B cell (primary cell): ENCODE results near the gene NOS1AP. TPM values are rescaled to one million over a fixed set of nuclear protein-coding genes. Genes with fewer than 3 reads are reported as not detected.
A peak's percentile ranks its signal among the peaks of the same experiment; 100 is the strongest.

Experiments used
- ATAC-seq: fragments of 200-7000 bp; cut with Tn5 transposase; one replicate; pipeline ENCODE4 v1.10.0; 2021; ENCODE audit warnings: low read depth, mild to moderate bottlenecking, moderate number of reproducible peaks, moderate library complexity
- CTCF ChIA-PET: fragments of 350-600 bp; sonication (Branson Sonifier 250); formaldehyde crosslinking; loops from one replicate; lab custom pipeline; 2021; ENCODE audit warnings: antibody characterized with exemption, inconsistent platforms; lab: Charles Lee
- POLR2A ChIA-PET: fragments of 350-600 bp; sonication (Branson Sonifier 250); formaldehyde crosslinking; loops from one replicate; lab custom pipeline; 2021; ENCODE audit warnings: antibody characterized with exemption; lab: Charles Lee
- DNase-seq: peaks from one replicate; pipeline ENCODE4 v3.0.0; 2013
- H2AFZ ChIP-seq: 2 replicates; pipeline ENCODE4 v1.6.1; 2012; ENCODE audit warnings: mild to moderate bottlenecking, low read depth, low read length; ENCODE audit not compliant: insufficient read depth, poor library complexity, severe bottlenecking
- H3K27ac ChIP-seq, 2 donors: 1 replicate in 1 of 2; 2 replicates in 1 of 2; pipeline ENCODE4 v1.5.1; 2012 to 2013; ENCODE audit warnings: low read length in 2 of 2, mild to moderate bottlenecking in 2 of 2, moderate library complexity in 1 of 2
- H3K27me3 ChIP-seq, 4 experiments: fragments of 200-600 bp in 1 of 4; sonication (generic) in 1 of 4; replicated peaks in 1 of 4; 1 replicate in 2 of 4; 2 replicates in 2 of 4; pipeline versions ENCODE4 v1.6.1 to v1.7.0; 2013 to 2016; ENCODE audit warnings: low read length in 3 of 4, mild to moderate bottlenecking in 2 of 4, mixed read lengths in 1 of 4, moderate library complexity in 1 of 4; ENCODE audit not compliant: insufficient read depth in 4 of 4, control insufficient read depth in 3 of 4; ENCODE audit errors: control extremely low read depth in 1 of 4
- H3K36me3 ChIP-seq, 2 experiments: replicated peaks in 1 of 2; 1 replicate in 1 of 2; 2 replicates in 1 of 2; pipeline versions ENCODE4 v1.6.1 to v1.7.1; 2013; ENCODE audit warnings: low read length in 1 of 2; ENCODE audit not compliant: insufficient read depth in 2 of 2, control insufficient read depth in 1 of 2; ENCODE audit errors: control extremely low read depth in 1 of 2, extremely low read depth in 1 of 2
- H3K4me1 ChIP-seq, 2 donors: fragments of 200-600 bp in 1 of 2; sonication (generic) in 1 of 2; 1 replicate in 1 of 2; 2 replicates in 1 of 2; pipeline versions ENCODE4 v1.5.1 to v1.6.1; 2013 to 2017; ENCODE audit warnings: low read length in 2 of 2; ENCODE audit not compliant: control insufficient read depth in 2 of 2, insufficient read depth in 2 of 2
- H3K4me2 ChIP-seq: replicated peaks from 2 replicates; pipeline ENCODE3; 2012; ENCODE audit warnings: mild to moderate bottlenecking, low read depth, low read length; ENCODE audit not compliant: poor library complexity, severe bottlenecking
- H3K4me3 ChIP-seq, 5 experiments: fragments of 200-600 bp in 1 of 5; sonication (generic) in 1 of 5; 1 replicate in 3 of 5; 2 replicates in 2 of 5; pipeline versions ENCODE4 v1.5.1 to v1.7.0; 2011 to 2016; ENCODE audit warnings: low read length in 4 of 5, mild to moderate bottlenecking in 4 of 5, low read depth in 2 of 5, control low read depth in 1 of 5, moderate library complexity in 1 of 5; ENCODE audit not compliant: insufficient read depth in 1 of 5; ENCODE audit errors: control extremely low read depth in 1 of 5, extremely low read depth in 1 of 5
- H3K79me2 ChIP-seq: fragments of 200-600 bp; sonication (generic); one replicate; pipeline ENCODE4 v1.6.0; 2016; ENCODE audit warnings: low read length; ENCODE audit not compliant: control insufficient read depth, insufficient read depth
- H3K9ac ChIP-seq: fragments of 200-600 bp; sonication (generic); 2 replicates; pipeline ENCODE4 v1.6.1; 2017; ENCODE audit warnings: mild to moderate bottlenecking, low read length, moderate library complexity
- H3K9me3 ChIP-seq, 3 donors: one replicate each; pipeline versions ENCODE4 v1.6.1 to v1.7.1; 2013; ENCODE audit warnings: low read length in 2 of 3; ENCODE audit not compliant: control insufficient read depth in 2 of 3, insufficient read depth in 1 of 3; ENCODE audit errors: control extremely low read depth in 1 of 3
- H4K20me1 ChIP-seq: 2 replicates; pipeline ENCODE4 v1.6.0; 2012; ENCODE audit warnings: mild to moderate bottlenecking, low read length; ENCODE audit not compliant: insufficient read depth, control insufficient read depth, poor library complexity, severe bottlenecking
- H3K27ac Mint-ChIP-seq: one replicate; pipeline ENCODE4 v1.8.0; 2021; ENCODE audit warnings: mixed read lengths
- H3K27me3 Mint-ChIP-seq: one replicate; pipeline ENCODE4 v1.8.0; 2021; ENCODE audit warnings: mixed read lengths
- H3K4me1 Mint-ChIP-seq: one replicate; pipeline ENCODE4 v1.8.0; 2021; ENCODE audit warnings: mixed read lengths
- H3K4me3 Mint-ChIP-seq: one replicate; pipeline ENCODE4 v1.8.0; 2021; ENCODE audit warnings: mixed read lengths
- H3K9me3 Mint-ChIP-seq: one replicate; pipeline ENCODE4 v1.8.0; 2022; ENCODE audit warnings: mixed read lengths; ENCODE audit not compliant: insufficient read depth
- CTCF ChIP-seq: fragments of 200-600 bp; IDR thresholded peaks from one replicate; pipeline ENCODE4 v1.8.0; 2022; ENCODE audit warnings: antibody characterized with exemption, mild to moderate bottlenecking
- EZH2 ChIP-seq: IDR thresholded peaks from 2 replicates; pipeline ENCODE4 v1.6.1; 2012; ENCODE audit warnings: borderline replicate concordance, low read depth, mild to moderate bottlenecking, moderate library complexity, low read length; ENCODE audit not compliant: insufficient read depth, poor library complexity, severe bottlenecking
- WGBS: methylation state at CpG from one replicate; pipeline ENCODE4 v1.1.5; 2013; ENCODE audit warnings: missing lambda C conversion rate; ENCODE audit not compliant: insufficient coverage; 5-methylcytosine and 5-hydroxymethylcytosine counted together
- intact Hi-C: fragments of 100-400 bp; cut with micrococcal nuclease; formaldehyde crosslinking; loops from one replicate; pipeline ENCODE4 v1.10.0; 2022
- polyA plus RNA-seq: library from polyadenylated mRNA; depleted of rRNA; stranded (reverse); fragments of >200 nt; gene quantifications from 2 replicates; pipeline ENCODE4 v1.2.3, GENCODE V29; 2012
- total RNA-seq, 2 donors: library from RNA; stranded (reverse); fragments of 120-200 nt in 1 of 2; gene quantifications; 1 replicate in 1 of 2; 2 replicates in 1 of 2; pipeline versions ENCODE4 v1.2.3 to v1.2.4, GENCODE V29; 2013 to 2022

NOS1AP gene
- total and polyA plus RNA-seq, 2 donors (not counting 1 experiment from before 2014, with no cell fraction given), result 0.32 TPM; not detected in 1

GRCh38 chr1:162357681-162358266 is 288.3 kb downstream of the NOS1AP start:
- POLR2A ChIA-PET, result no interaction called here

More at GRCh38 chr1:162357681-162358266, 288.3 kb downstream of the NOS1AP start:
- Histone ChIP-seq H4K20me1 (no peaks in the 10 kb centered on the region), H3K27me3 (no peaks in the 10 kb centered on the region), H3K36me3 (no peaks in the 10 kb centered on the region), H3K9me3 (no peaks in the 10 kb centered on the region), H3K4me2 (no peak overlapping the region), H3K4me3 (no peak overlapping the region), H3K79me2 (no peaks in the 10 kb centered on the region), H3K9ac (no peak overlapping the region), H2AFZ (no peak overlapping the region), H3K27ac (no peak overlapping the region), H3K4me1 (no peaks in the 10 kb centered on the region)
- 52% methylated on average over 2 of the region's 5 CpGs for WGBS
- peaks cover 5% of the 10 kb centered on the region for H3K4me1 Mint-ChIP-seq
- DNase-seq, result peak; percentile 8
- no peak overlapping the region for H3K4me3 Mint-ChIP-seq
- CTCF ChIA-PET, result interaction anchor here (0.6 kb wide), 1 partner anchor 790 kb away, joined by 3 read pairs; no protein-coding TSS in a partner anchor
- intact Hi-C loops, result no loop called here
- TF ChIP-seq CTCF (peak; percentile 24), EZH2 (no peak)
- H3K9me3 Mint-ChIP-seq, result no peaks in the 10 kb centered on the region
- no peak overlapping the region for H3K27ac Mint-ChIP-seq
- ATAC-seq, result no peak
- peaks cover 27% of the 10 kb centered on the region for H3K27me3 Mint-ChIP-seq
